GM12878 (cell line): ENCODE data around the gene ODF2L. TPM values are rescaled to one million over a fixed set of nuclear protein-coding genes. Genes with fewer than 3 reads are reported as not detected.

ENCODE experiments used
- ATAC-seq: fragments of 200-7000 bp; cut with Tn5 transposase; 3 replicates; pipeline ENCODE4 v1.9.1; 2020; ENCODE audit warnings: mild to moderate bottlenecking, moderate library complexity
- BruUV-seq: library from RNA; stranded (reverse); fragments of 400-500 nt; replicated peaks from 2 replicates; lab custom pipeline; 2021; lab: Mats Ljungman, UMichigan
- CTCF ChIA-PET: fragments of 300-600 bp; sonication (Branson Sonifier 250); formaldehyde crosslinking; extraction: SDS; loops from one replicate; lab custom pipeline; 2021; ENCODE audit warnings: inconsistent platforms; lab: Yijun Ruan, JAX
- POLR2A ChIA-PET: fragments of 350-600 bp; formaldehyde crosslinking; extraction: SDS; loops from one replicate; lab custom pipeline; 2021; ENCODE audit warnings: inconsistent platforms; lab: Charles Lee
- RAD21 ChIA-PET: fragments of 300-600 bp; sonication (Branson Sonifier 250); formaldehyde crosslinking; loops from one replicate; lab custom pipeline; 2023; ENCODE audit warnings: antibody characterized with exemption; ENCODE audit not compliant: unreplicated experiment; lab: Charles Lee
- SMC1A ChIA-PET: fragments of 300-600 bp; sonication (Branson Sonifier 250); formaldehyde crosslinking; loops from one replicate; lab custom pipeline; 2023; ENCODE audit not compliant: unreplicated experiment, uncharacterized antibody; lab: Charles Lee
- DNase-seq: peaks from one replicate; pipeline ENCODE4 v3.0.0-alpha.2; 2011; ENCODE audit warnings: low read depth, low spot score
- FAIRE-seq: peaks from 3 replicates; lab custom pipeline; 2011; peaks lifted over from hg19 to GRCh38; lab: Jason Lieb, UNC
- H2AFZ ChIP-seq: 2 replicates; pipeline ENCODE4 v1.6.0; 2011; ENCODE audit warnings: low read depth, low read length, control low read depth; ENCODE audit not compliant: control insufficient read depth
- H3K27ac ChIP-seq: 2 replicates; pipeline ENCODE4 v1.5.1; 2011; ENCODE audit warnings: control low read depth; ENCODE audit not compliant: control insufficient read depth, insufficient read depth
- H3K27me3 ChIP-seq, 2 experiments: replicated peaks in 1 of 2; 2 replicates each; pipeline versions ENCODE4 v1.6.0 to v1.6.1; 2011; ENCODE audit warnings: low read length in 1 of 2; ENCODE audit not compliant: control insufficient read depth in 2 of 2, insufficient read depth in 2 of 2
- H3K36me3 ChIP-seq, 2 experiments: 2 replicates each; pipeline ENCODE4 v1.5.1; 2011; ENCODE audit warnings: low read length in 1 of 2; ENCODE audit not compliant: control insufficient read depth in 2 of 2, insufficient read depth in 2 of 2
- H3K4me1 ChIP-seq: 2 replicates; pipeline ENCODE4 v1.6.1; 2011; ENCODE audit warnings: mild to moderate bottlenecking, low read length, moderate library complexity, mixed read lengths; ENCODE audit not compliant: control insufficient read depth, insufficient read depth
- H3K4me2 ChIP-seq: 2 replicates; pipeline ENCODE4 v1.6.0; 2011; ENCODE audit warnings: control low read depth; ENCODE audit not compliant: control insufficient read depth, insufficient read depth
- H3K4me3 ChIP-seq: fragments of 200-600 bp; sonication (generic); 2 replicates; pipeline ENCODE4 v1.5.1; 2016
- H3K79me2 ChIP-seq: 2 replicates; pipeline ENCODE4 v1.6.0; 2011; ENCODE audit warnings: low read length; ENCODE audit not compliant: control insufficient read depth, insufficient read depth
- H3K9ac ChIP-seq: 2 replicates; pipeline ENCODE4 v1.8.0; 2011; ENCODE audit warnings: low read length, control low read depth, mixed read lengths; ENCODE audit not compliant: control insufficient read depth, insufficient read depth
- H3K9me3 ChIP-seq: replicated peaks from 3 replicates; pipeline ENCODE4 v1.5.1; 2011; ENCODE audit warnings: mild to moderate bottlenecking, low read length; ENCODE audit not compliant: control insufficient read depth, insufficient read depth
- H4K20me1 ChIP-seq: 2 replicates; pipeline ENCODE4 v1.6.0; 2011; ENCODE audit not compliant: control insufficient read depth, insufficient read depth
- ATF2 ChIP-seq: IDR thresholded peaks from 2 replicates; pipeline ENCODE4 v1.6.1; 2012; ENCODE audit warnings: low read length, inconsistent platforms
- BCLAF1 ChIP-seq: fragments of 450-650 bp; IDR thresholded peaks from 2 replicates; pipeline ENCODE4 v1.6.1; 2017; ENCODE audit warnings: antibody characterized with exemption, mild to moderate bottlenecking, moderate library complexity
- EGR1 ChIP-seq, 2 experiments: IDR thresholded peaks; 1 replicate in 1 of 2; 2 replicates in 1 of 2; pipeline ENCODE4 v1.6.1; 2011 to 2012; ENCODE audit warnings: low read depth in 2 of 2, low read length in 2 of 2, borderline replicate concordance in 1 of 2, mild to moderate bottlenecking in 1 of 2, moderate library complexity in 1 of 2
- POLR2A ChIP-seq: IDR thresholded peaks from 2 replicates; pipeline ENCODE4 v1.6.1; 2011; ENCODE audit warnings: low read depth, mild to moderate bottlenecking, low read length
- RCOR1 ChIP-seq: conservative IDR thresholded peaks from 2 replicates; pipeline ENCODE4 v1.6.1; 2012; ENCODE audit warnings: low read depth, low read length, improper control_type of control experiment
- RFX5 ChIP-seq: IDR thresholded peaks from 2 replicates; pipeline ENCODE4 v1.6.1; 2011; ENCODE audit warnings: low read depth, low read length, improper control_type of control experiment
- SPI1 ChIP-seq: IDR thresholded peaks from 2 replicates; pipeline ENCODE4 v1.6.1; 2011; ENCODE audit warnings: low read depth, mild to moderate bottlenecking, low read length, moderate library complexity, borderline replicate concordance; ENCODE audit not compliant: insufficient read depth
- USF1 ChIP-seq: IDR thresholded peaks from 2 replicates; pipeline ENCODE4 v1.6.1; 2011; ENCODE audit warnings: borderline replicate concordance, low read depth, mild to moderate bottlenecking, moderate library complexity, mixed read lengths, low read length; ENCODE audit not compliant: insufficient read depth; ENCODE audit errors: extremely low read length
- ZBTB40 ChIP-seq: fragments of 450-650 bp; IDR thresholded peaks from 2 replicates; pipeline ENCODE4 v1.6.1; 2016; ENCODE audit warnings: mild to moderate bottlenecking, moderate library complexity, borderline replicate concordance
- WGBS: methylation state at CpG from one replicate; pipeline ENCODE4 v1.1.6; 2016; ENCODE audit warnings: low lambda C conversion rate; ENCODE audit not compliant: insufficient replicate concordance, insufficient coverage; ENCODE audit errors: missing lambda C conversion rate; 5-methylcytosine and 5-hydroxymethylcytosine counted together
- in situ Hi-C: fragments of 300-500 bp; cut with MboI; formaldehyde crosslinking; loops from 9 replicates; pipeline ENCODE4 v1.14.3; 2018; ENCODE audit warnings: mixed read lengths
- intact Hi-C: fragments of 100-400 bp; cut with micrococcal nuclease; formaldehyde crosslinking; loops from one replicate; pipeline ENCODE4 v1.14.2; 2022; ENCODE audit not compliant: unreplicated experiment
- polyA plus RNA-seq, 11 experiments: library from polyadenylated mRNA; depleted of rRNA in 4 of 11; unstranded in 6 of 11; stranded (reverse) in 5 of 11; fragments of >200 nt; fragmentation: Nextera tagmentation in 4 of 11; fragmentation: Illumina TruSeq in 1 of 11; extraction: Ambion mirVana in 4 of 11; extraction: Trizol in 1 of 11; gene quantifications; 1 replicate in 1 of 11; 2 replicates in 10 of 11; pipeline versions ENCODE4 v1.2.1 to v1.2.3, GENCODE V29; 2011 to 2016; ENCODE audit warnings: inconsistent platforms in 2 of 11, missing spikeins in 2 of 11, low read depth in 1 of 11
- total RNA-seq, 4 experiments: library from RNA; depleted of rRNA in 3 of 4; stranded (reverse); fragments of >200 nt in 3 of 4; fragmentation: Illumina TruSeq in 1 of 4; extraction: Trizol in 1 of 4; gene quantifications; 2 replicates each; pipeline versions ENCODE4 v1.2.1 to v1.2.3, GENCODE V29; 2013 to 2021

Gene ODF2L
- total and polyA plus RNA-seq, 10 of the 15 experiments (the other 5 are each of a cell fraction or from before 2014, with no cell fraction given): 10.4 to 29.5 (median 18.5) TPM

GRCh38 chr1:86396498-86396890 is 371 bp upstream of the ODF2L start (continued):
- TF ChIP-seq EGR1 (IDR thresholded peaks at IDR 0.05; ENCODE audit: borderline replicate concordance in 1 of 2, low read depth in 2 of 2, low read length in 2 of 2) (no peak), POLR2A (no peak), RFX5 (no peak)

GRCh38 chr1:86394416-86394815 is 1.7 kb downstream of the ODF2L start:
- intact Hi-C loops (no loop called here), in situ Hi-C loops (loop anchor here (25.0 kb wide), 1 partner anchor 693 kb away; no protein-coding TSS in a partner anchor)
- SMC1A ChIA-PET: interaction anchor here (0.9 to 4.4 kb wide), 3 partner anchors 10 to 106 kb away, joined by 3 to 20 read pairs (median 5); no protein-coding TSS in a partner anchor
- Histone ChIP-seq H3K27me3 (no peaks in the 10 kb centered on the region), H3K79me2 (peaks cover 7% of the 10 kb centered on the region), H3K36me3 (no peaks in the 10 kb centered on the region), H3K4me3 (no peak overlapping the region), H3K9me3 (no peaks in the 10 kb centered on the region), H3K27ac (no peak overlapping the region), H3K9ac (no peak overlapping the region), H4K20me1 (no peaks in the 10 kb centered on the region), H2AFZ (no peak overlapping the region), H3K4me1 (no peaks in the 10 kb centered on the region), H3K4me2 (no peak overlapping the region)
- no peak for FAIRE-seq
- no peak for DNase-seq
- no TSS peak for BruUV-seq
- WGBS: 98% methylated on average over 2 of the region's 2 CpGs
- POLR2A ChIA-PET: no interaction called here
- CTCF ChIA-PET: interaction anchor here (0.6 to 2.5 kb wide), 6 partner anchors 10 to 1083 kb away, joined by 3 to 17 read pairs (median 5); no protein-coding TSS in a partner anchor
- ATAC-seq: no peak
- RAD21 ChIA-PET: interaction anchor here (1.3 kb wide), 1 partner anchor 10 kb away, joined by 3 read pairs; no protein-coding TSS in a partner anchor
- TF ChIP-seq USF1 (no peak), ZBTB40 (no peak), BCLAF1 (no peak), ATF2 (no peak), SPI1 (no peak), RCOR1 (no peak)
